KMS-11 (cell line): ENCODE measurements around the gene SMIM24.

ENCODE experiments used
- H2AFZ ChIP-seq: fragments of 200-600 bp; sonication (generic); 2 replicates; pipeline ENCODE4 v1.6.1; 2016; ENCODE audit warnings: antibody characterized with exemption, mixed run types, low read depth
- H3K27ac ChIP-seq: fragments of 200-600 bp; sonication (generic); 2 replicates; pipeline ENCODE4 v1.6.1; 2016; ENCODE audit warnings: mild to moderate bottlenecking, mixed run types
- H3K27me3 ChIP-seq: fragments of 200-600 bp; sonication (generic); 2 replicates; pipeline ENCODE4 v1.6.1; 2017; ENCODE audit warnings: mild to moderate bottlenecking, low read depth, mixed run types, moderate library complexity; ENCODE audit not compliant: insufficient read depth
- H3K36me3 ChIP-seq: fragments of 200-600 bp; sonication (generic); 2 replicates; pipeline ENCODE4 v1.6.1; 2017; ENCODE audit warnings: mild to moderate bottlenecking, mixed run types; ENCODE audit not compliant: insufficient read depth
- H3K4me1 ChIP-seq: fragments of 200-600 bp; sonication (generic); 2 replicates; pipeline ENCODE4 v1.6.1; 2016; ENCODE audit warnings: mild to moderate bottlenecking, low read depth, mixed run types; ENCODE audit not compliant: poor library complexity, severe bottlenecking
- H3K4me2 ChIP-seq: fragments of 200-600 bp; sonication (generic); 2 replicates; pipeline ENCODE4 v1.7.0; 2016; ENCODE audit warnings: mild to moderate bottlenecking, mixed run types
- H3K4me3 ChIP-seq: fragments of 200-600 bp; sonication (generic); IDR thresholded peaks from 2 replicates; pipeline ENCODE4 v1.6.1; 2017; ENCODE audit warnings: low read depth, low read length, mixed read lengths; ENCODE audit not compliant: insufficient read depth
- H3K79me2 ChIP-seq: fragments of 200-600 bp; sonication (generic); 2 replicates; pipeline ENCODE4 v1.6.1; 2016; ENCODE audit warnings: low read depth, mixed run types; ENCODE audit not compliant: insufficient read depth
- H3K9ac ChIP-seq: fragments of 200-600 bp; sonication (generic); 2 replicates; pipeline ENCODE4 v1.6.1; 2016; ENCODE audit warnings: mild to moderate bottlenecking, mixed run types
- H4K20me1 ChIP-seq: fragments of 200-600 bp; sonication (generic); 2 replicates; pipeline ENCODE4 v1.6.1; 2016; ENCODE audit warnings: mild to moderate bottlenecking, mixed run types; ENCODE audit not compliant: insufficient read depth
- TF ChIP-seq, protein P1 (sequence below): fragments of 200-600 bp; sonication (generic); conservative IDR thresholded peaks from 2 replicates; pipeline ENCODE4 v1.6.1; 2017; ENCODE audit warnings: low read depth, mild to moderate bottlenecking, antibody characterized with exemption, low read length, moderate library complexity, mixed read lengths

Gene SMIM24

DNA sequence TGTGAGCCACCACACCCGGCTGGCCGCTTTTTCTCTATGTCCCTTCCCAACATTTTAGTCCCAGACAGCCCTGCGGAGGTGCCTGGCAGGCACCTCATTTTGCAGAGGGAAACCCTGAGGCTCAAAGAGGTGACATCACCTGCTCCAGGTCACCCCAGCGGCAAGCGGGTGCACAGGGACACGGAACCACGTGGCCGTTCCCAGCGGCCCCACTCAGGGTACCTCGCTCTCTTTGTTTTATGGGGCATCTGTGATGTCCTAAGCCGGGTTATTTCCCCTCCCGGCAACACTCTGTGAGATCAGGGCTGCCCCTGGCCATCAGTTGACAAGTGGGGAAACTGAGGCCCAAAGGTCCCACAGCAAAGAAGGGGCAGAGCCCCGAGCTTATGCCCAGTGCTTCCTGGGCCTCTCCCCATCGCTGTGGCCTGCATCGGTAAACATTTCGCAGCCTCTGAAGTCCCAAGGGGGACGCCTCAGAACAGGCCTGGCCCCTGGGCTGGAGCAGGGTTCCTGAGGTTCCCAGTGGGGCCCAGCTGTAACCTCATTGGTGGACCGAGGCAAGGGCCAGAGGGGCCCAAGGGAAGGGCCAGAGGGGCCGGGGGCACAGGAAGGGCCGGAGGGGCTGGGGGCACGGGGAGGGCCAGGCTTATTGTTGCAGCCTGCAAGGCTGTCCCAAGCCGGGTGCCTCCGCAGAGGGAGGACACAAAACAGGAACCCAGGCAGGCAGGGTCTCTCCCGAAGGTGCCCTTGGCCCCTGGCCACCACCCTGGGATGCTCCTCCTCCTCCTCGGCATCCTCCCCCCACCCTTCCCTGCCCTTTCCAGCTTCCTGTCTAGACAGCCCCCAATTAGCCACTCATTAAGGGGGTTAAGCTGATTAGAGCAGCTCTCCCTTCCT, 39.0 kb downstream of the SMIM24 start:
- TF ChIP-seq, protein P1, sequence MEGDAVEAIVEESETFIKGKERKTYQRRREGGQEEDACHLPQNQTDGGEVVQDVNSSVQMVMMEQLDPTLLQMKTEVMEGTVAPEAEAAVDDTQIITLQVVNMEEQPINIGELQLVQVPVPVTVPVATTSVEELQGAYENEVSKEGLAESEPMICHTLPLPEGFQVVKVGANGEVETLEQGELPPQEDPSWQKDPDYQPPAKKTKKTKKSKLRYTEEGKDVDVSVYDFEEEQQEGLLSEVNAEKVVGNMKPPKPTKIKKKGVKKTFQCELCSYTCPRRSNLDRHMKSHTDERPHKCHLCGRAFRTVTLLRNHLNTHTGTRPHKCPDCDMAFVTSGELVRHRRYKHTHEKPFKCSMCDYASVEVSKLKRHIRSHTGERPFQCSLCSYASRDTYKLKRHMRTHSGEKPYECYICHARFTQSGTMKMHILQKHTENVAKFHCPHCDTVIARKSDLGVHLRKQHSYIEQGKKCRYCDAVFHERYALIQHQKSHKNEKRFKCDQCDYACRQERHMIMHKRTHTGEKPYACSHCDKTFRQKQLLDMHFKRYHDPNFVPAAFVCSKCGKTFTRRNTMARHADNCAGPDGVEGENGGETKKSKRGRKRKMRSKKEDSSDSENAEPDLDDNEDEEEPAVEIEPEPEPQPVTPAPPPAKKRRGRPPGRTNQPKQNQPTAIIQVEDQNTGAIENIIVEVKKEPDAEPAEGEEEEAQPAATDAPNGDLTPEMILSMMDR = no peak
- H2AFZ ChIP-seq = no peak overlapping the region
- no peak overlapping the region for H3K4me3 ChIP-seq
- no peaks in the 10 kb centered on the region for H4K20me1 ChIP-seq
- H3K36me3 ChIP-seq = no peaks in the 10 kb centered on the region; the same call in 1 of the 2 replicates
- H3K27me3 ChIP-seq = no peaks in the 10 kb centered on the region
- H3K9ac ChIP-seq = no peak overlapping the region
- no peak overlapping the region for H3K4me2 ChIP-seq
- H3K79me2 ChIP-seq = no peaks in the 10 kb centered on the region
- no peaks in the 10 kb centered on the region for H3K4me1 ChIP-seq
- H3K27ac ChIP-seq = no peak overlapping the region

DNA sequence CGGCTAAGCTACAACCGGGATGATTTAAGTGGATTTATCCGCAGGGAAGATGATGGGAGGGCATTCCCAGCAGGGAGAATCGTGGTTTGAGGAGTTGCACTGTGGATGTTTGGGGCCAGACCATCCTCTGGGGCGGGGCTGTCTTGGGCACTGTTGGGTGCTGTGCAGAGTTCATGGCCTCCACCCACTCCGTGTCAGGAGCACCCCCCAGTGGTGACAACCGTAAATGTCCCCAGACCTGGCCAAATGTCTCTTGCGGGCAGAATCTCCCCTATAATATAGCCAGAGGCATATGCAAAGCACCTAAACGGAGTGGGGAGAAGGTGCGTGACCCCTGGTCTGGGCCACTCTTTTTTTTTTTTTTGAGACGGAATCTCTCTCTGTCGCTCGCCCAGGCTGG, 40.2 kb downstream of the SMIM24 start:
- H3K27ac ChIP-seq = no peak overlapping the region
- no peak overlapping the region for H3K9ac ChIP-seq
- TF ChIP-seq, protein P1 = peak; percentile 41
- H3K4me1 ChIP-seq = peaks cover 4% of the 10 kb centered on the region
- no peak overlapping the region for H2AFZ ChIP-seq
- H3K36me3 ChIP-seq = no peaks in the 10 kb centered on the region; the same call in 1 of the 2 replicates
- H4K20me1 ChIP-seq = no peaks in the 10 kb centered on the region
- no peaks in the 10 kb centered on the region for H3K79me2 ChIP-seq
- H3K4me3 ChIP-seq = no peak overlapping the region
- no peak overlapping the region for H3K4me2 ChIP-seq
- H3K27me3 ChIP-seq = no peaks in the 10 kb centered on the region

DNA sequence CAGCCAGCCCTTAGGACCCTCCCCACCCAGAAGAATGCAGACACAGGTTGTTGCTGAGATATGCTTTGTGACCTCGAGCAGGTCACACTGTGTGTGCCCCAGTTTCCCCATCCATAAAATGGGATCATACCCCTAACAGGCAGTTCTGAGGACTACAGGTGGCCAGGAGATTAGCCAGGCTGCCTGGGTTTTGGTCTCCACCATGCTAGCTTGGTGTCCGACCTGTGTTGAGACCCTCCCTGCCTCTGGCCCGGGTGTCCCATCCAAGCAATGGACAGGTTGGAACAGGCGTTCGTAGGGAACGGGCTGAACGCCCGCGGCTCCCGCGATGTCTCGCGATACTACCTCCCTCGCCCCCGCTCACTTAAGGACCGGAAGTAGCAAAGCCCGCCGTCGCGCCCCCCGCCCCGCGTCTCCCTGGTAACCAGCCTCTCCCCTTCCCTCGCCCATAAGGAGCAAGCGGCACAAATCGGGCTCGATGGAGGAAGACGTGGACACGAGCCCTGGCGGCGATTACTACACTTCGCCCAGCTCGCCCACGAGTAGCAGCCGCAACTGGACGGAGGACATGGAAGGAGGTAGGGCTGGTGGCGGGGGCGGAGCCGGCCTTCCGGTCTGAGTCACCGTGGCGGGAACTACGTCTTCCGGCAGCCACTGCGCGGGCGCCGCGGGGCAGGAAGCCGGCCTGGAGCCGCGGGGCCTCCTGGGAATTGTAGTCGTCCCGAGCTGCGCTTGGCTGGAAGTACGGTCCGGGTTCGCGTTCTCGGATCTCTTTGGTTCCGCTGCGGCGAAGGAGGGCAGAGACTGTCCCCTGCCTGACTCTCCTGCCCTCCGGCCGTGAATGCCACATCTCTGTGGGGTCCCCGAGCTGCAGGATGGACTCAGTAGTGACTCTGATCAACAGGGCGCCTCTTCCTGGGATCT, 45.4 kb downstream of the SMIM24 start:
- H3K4me2 ChIP-seq = peak overlapping the region; percentile 28; the same call in 1 of the 2 replicates
- H2AFZ ChIP-seq = no peak overlapping the region; the same call in 1 of the 2 replicates
- peak overlapping the region; percentile 13; the same call in 1 of the 2 replicates for H3K27ac ChIP-seq
- no peaks in the 10 kb centered on the region for H3K27me3 ChIP-seq
- H3K4me1 ChIP-seq = peaks cover 4% of the 10 kb centered on the region
- no peak overlapping the region for H3K4me3 ChIP-seq
- TF ChIP-seq, protein P1 = no peak
- H3K79me2 ChIP-seq = no peaks in the 10 kb centered on the region; the same call in 1 of the 2 replicates
- H3K9ac ChIP-seq = no peak overlapping the region
- no peaks in the 10 kb centered on the region for H4K20me1 ChIP-seq
- no peaks in the 10 kb centered on the region; the same call in 1 of the 2 replicates for H3K36me3 ChIP-seq

DNA sequence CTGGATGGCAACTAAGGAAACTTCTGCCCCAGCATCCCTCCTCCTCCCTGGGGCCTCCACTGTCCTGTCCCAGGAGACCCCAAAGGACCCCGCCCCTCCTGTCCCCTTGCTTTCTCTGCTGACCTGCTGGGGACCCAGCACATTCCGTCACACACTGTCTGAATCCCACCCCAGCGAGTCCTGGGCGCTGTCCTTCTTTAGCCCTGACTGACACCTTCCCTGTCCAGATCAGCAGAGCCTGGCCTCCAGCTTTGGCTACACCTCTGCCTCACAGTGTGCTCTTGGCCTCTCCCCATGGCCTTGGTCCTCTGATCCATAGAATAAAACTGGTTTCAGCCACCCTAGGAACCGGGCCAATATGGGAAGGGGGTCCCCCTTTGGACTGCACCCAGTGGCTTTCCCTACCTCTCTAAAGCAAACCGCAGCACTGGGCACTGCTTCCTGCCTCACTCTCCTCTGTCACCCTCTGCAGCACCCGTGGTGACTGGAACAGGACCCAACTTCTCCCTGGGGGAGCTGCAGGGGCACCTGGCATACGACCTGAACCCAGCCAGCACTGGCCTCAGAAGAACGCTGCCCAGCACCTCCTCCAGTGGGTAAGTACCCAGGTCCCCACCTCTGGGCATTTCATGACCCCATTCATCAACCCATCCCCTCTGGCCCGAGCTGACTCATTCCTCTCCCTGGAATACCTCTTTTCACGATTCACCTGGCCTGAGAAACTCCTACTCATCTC, 46.4 kb downstream of the SMIM24 start:
- H2AFZ ChIP-seq = no peak overlapping the region
- no peaks in the 10 kb centered on the region; the same call in 1 of the 2 replicates for H3K79me2 ChIP-seq
- H3K27me3 ChIP-seq = no peaks in the 10 kb centered on the region
- H3K4me2 ChIP-seq = no peak overlapping the region
- H3K4me1 ChIP-seq = peaks cover 4% of the 10 kb centered on the region
- TF ChIP-seq, protein P1 = no peak
- no peaks in the 10 kb centered on the region; the same call in 1 of the 2 replicates for H3K36me3 ChIP-seq
- H3K4me3 ChIP-seq = no peak overlapping the region
- no peak overlapping the region for H3K27ac ChIP-seq
- H3K9ac ChIP-seq = no peak overlapping the region
- no peaks in the 10 kb centered on the region for H4K20me1 ChIP-seq
